T-helper 1 cell treated with Interleukin-12 subunit alpha and Interleukin-12 subunit beta and Interleukin-4 antibody, amounts not matched to agents 30 μg/mL and 1 μg/mL, for 36 hours (primary cell): ENCODE measurements around the gene TTLL3.

Source experiments
- H3K27ac Mint-ChIP-seq: one replicate; pipeline ENCODE4 v1.8.0; 2021; ENCODE audit warnings: mild to moderate bottlenecking, mixed read lengths
- H3K27me3 Mint-ChIP-seq: one replicate; pipeline ENCODE4 v1.8.0; 2021; ENCODE audit warnings: low read depth, mixed read lengths
- H3K36me3 Mint-ChIP-seq: one replicate; pipeline ENCODE4 v1.8.0; 2021; ENCODE audit warnings: low read depth, mixed read lengths
- H3K4me1 Mint-ChIP-seq: one replicate; pipeline ENCODE4 v1.8.0; 2021; ENCODE audit warnings: low read depth, mixed read lengths
- H3K4me3 Mint-ChIP-seq: one replicate; pipeline ENCODE4 v1.8.0; 2021; ENCODE audit warnings: mild to moderate bottlenecking, moderate library complexity, mixed read lengths
- H3K9me3 Mint-ChIP-seq: one replicate; pipeline ENCODE4 v1.8.0; 2021; ENCODE audit warnings: mixed read lengths

Gene TTLL3

GRCh38 chr3:9787714-9788113, 22.3 kb upstream of the TTLL3 start:
- peaks cover 55% of the 10 kb centered on the region for H3K36me3 Mint-ChIP-seq
- H3K27ac Mint-ChIP-seq: peak overlapping the region; percentile 60
- no peaks in the 10 kb centered on the region for H3K27me3 Mint-ChIP-seq
- H3K4me1 Mint-ChIP-seq: peaks cover 29% of the 10 kb centered on the region
- H3K4me3 Mint-ChIP-seq: no peak overlapping the region
- no peaks in the 10 kb centered on the region for H3K9me3 Mint-ChIP-seq

DNA sequence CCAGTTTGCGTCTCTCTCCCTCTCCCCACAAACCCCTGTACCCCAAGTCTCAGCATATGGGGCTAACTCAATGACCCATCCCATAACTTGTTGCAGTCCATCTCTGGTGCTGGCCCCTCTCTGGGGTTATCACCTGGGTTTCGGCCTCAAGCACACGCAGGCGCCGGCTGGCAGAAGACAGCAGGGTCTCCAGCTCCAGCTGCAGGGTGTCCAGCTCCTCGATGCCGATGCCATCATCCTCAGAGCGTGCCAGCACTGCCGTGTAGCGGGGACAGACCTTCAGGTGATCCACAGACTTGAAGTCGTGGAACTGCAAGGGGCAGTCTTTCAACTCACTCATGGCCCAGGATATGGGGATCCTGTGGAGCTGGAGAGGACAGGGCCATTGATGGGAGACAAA, 18.9 kb upstream of the TTLL3 start:
- Mint-ChIP-seq H3K4me3 (peak overlapping the region; percentile 99), H3K9me3 (no peaks in the 10 kb centered on the region), H3K36me3 (peaks cover 56% of the 10 kb centered on the region), H3K27ac (no peak overlapping the region), H3K4me1 (peaks cover 42% of the 10 kb centered on the region), H3K27me3 (no peaks in the 10 kb centered on the region)

- H3K9me3 Mint-ChIP-seq: no peaks in the 10 kb centered on the region
- peaks cover 45% of the 10 kb centered on the region for H3K4me1 Mint-ChIP-seq
- peaks cover 50% of the 10 kb centered on the region for H3K36me3 Mint-ChIP-seq
Measured at GRCh38 chr3:9791790-9792404, 18.2 kb upstream of the TTLL3 start.

GRCh38 chr3:9792405-9793160, 17.5 kb upstream of the TTLL3 start, which contains the start of the genes ARPC4 and TADA3:
Gene ARPC4, plus strand, starts transcription at chr3:9793082. Its CDS starts 40 bp downstream, at chr3:9793122.
Gene TADA3, minus strand, starts transcription at chr3:9792473. Its CDS starts 1,007 bp downstream, at chr3:9791466.
- Mint-ChIP-seq H3K4me3 (peak within 1 kb of the TSS; percentile 99), H3K36me3 (peaks cover 51% of the 10 kb centered on the region), H3K4me1 (peaks cover 47% of the 10 kb centered on the region), H3K27me3 (no peaks in the 10 kb centered on the region), H3K9me3 (no peaks in the 10 kb centered on the region), H3K27ac (peak within 1 kb of the TSS; percentile 99)

More at GRCh38 chr3:9791790-9792404, 18.2 kb upstream of the TTLL3 start:
- peak overlapping the region; percentile 99 for H3K4me3 Mint-ChIP-seq
- H3K27ac Mint-ChIP-seq: peak overlapping the region; percentile 99
- no peaks in the 10 kb centered on the region for H3K27me3 Mint-ChIP-seq

DNA sequence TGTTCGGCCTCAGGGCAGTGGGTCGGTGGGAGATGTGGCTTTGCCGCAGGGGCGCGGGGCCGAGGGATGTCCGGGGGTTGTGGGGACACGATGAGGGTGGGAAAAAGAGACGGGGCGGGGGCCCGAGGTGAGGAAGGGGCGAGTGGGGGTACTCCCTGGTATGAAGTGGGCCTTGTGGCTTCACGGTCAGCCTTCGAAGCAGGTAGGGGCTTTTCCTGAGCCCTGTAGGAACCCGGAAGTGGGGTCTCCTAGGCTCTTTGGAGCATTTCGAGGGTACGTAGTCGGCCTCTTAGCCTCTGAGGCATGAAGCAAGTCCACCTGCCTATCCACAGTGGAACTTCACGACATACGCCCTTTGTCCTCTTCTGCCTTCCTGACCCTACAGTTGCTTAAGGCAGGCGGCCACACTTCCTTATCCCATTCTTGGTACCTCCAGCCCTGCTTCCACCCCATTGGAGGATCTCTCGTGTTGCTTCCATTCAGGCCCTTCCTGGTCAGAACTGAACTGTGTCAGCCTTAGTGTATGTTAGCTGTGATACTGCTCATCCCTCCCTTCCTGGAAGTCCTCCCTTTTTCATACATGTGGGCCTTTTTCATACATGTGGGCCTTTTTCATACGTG, 16.8 kb upstream of the TTLL3 start:
- Mint-ChIP-seq H3K4me1 (peaks cover 45% of the 10 kb centered on the region), H3K36me3 (peaks cover 53% of the 10 kb centered on the region), H3K27me3 (no peaks in the 10 kb centered on the region), H3K4me3 (peak overlapping the region; percentile 99), H3K9me3 (no peaks in the 10 kb centered on the region), H3K27ac (peak overlapping the region; percentile 99)

GRCh38 chr3:9794400-9794799, 15.7 kb upstream of the TTLL3 start:
- Mint-ChIP-seq H3K36me3 (peaks cover 49% of the 10 kb centered on the region), H3K27me3 (no peaks in the 10 kb centered on the region), H3K27ac (peak overlapping the region; percentile 47), H3K4me1 (peaks cover 43% of the 10 kb centered on the region), H3K9me3 (no peaks in the 10 kb centered on the region), H3K4me3 (peak overlapping the region; percentile 99)

GRCh38 chr3:9795207-9795606, 14.9 kb upstream of the TTLL3 start:
- no peaks in the 10 kb centered on the region for H3K27me3 Mint-ChIP-seq
- peak overlapping the region; percentile 43 for H3K27ac Mint-ChIP-seq
- H3K4me1 Mint-ChIP-seq: peaks cover 41% of the 10 kb centered on the region
- H3K9me3 Mint-ChIP-seq: no peaks in the 10 kb centered on the region
- peak overlapping the region; percentile 59 for H3K4me3 Mint-ChIP-seq
- peaks cover 49% of the 10 kb centered on the region for H3K36me3 Mint-ChIP-seq

DNA sequence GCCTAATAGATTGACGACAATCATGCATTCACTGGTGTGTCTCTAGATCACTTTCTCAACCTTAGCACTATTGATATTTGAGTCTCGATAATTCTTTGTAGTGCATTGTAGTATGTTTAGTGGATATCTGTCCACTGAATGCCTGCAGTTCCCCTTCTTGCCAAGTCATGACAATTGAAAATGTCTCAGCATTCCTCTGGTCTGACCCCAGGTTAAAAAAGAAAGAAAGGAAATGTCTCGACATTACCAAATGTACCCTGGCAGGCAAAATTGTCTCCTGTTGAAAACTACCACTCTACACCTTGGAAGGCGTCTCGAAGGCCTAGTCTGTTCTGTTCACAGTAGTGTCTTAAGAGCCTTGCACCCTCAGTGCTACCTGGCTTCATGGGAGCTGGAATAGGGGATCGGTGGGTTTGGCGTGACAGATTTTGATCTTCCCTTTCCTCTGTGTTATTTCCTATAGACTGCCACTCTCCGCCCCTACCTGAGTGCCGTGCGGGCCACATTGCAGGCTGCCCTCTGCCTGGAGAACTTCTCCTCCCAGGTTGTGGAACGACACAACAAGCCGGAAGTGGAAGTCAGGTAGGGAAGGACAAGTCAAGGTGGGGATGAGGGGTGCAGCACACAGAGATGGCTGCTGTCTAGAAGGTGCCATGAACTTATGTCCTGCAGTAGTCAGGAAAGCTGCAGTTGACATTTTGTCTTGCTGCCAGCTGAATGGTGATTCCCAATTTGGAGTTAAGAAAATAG, 12.7 kb upstream of the TTLL3 start:
- no peak overlapping the region for H3K4me3 Mint-ChIP-seq
- H3K36me3 Mint-ChIP-seq: peaks cover 47% of the 10 kb centered on the region
- H3K27ac Mint-ChIP-seq: no peak overlapping the region
- H3K27me3 Mint-ChIP-seq: no peaks in the 10 kb centered on the region
- no peaks in the 10 kb centered on the region for H3K9me3 Mint-ChIP-seq
- H3K4me1 Mint-ChIP-seq: peaks cover 25% of the 10 kb centered on the region

- no peak overlapping the region for H3K4me3 Mint-ChIP-seq
- H3K27ac Mint-ChIP-seq: no peak overlapping the region
- H3K27me3 Mint-ChIP-seq: no peaks in the 10 kb centered on the region
- H3K4me1 Mint-ChIP-seq: peaks cover 19% of the 10 kb centered on the region
- H3K9me3 Mint-ChIP-seq: no peaks in the 10 kb centered on the region
- H3K36me3 Mint-ChIP-seq: peaks cover 55% of the 10 kb centered on the region
Measured at GRCh38 chr3:9800529-9800928, 9.5 kb upstream of the TTLL3 start.

- H3K4me3 Mint-ChIP-seq: no peak overlapping the region
- peak overlapping the region; percentile 38 for H3K27ac Mint-ChIP-seq
- no peaks in the 10 kb centered on the region for H3K27me3 Mint-ChIP-seq
- H3K9me3 Mint-ChIP-seq: no peaks in the 10 kb centered on the region
- peaks cover 49% of the 10 kb centered on the region for H3K36me3 Mint-ChIP-seq
- H3K4me1 Mint-ChIP-seq: peaks cover 16% of the 10 kb centered on the region
Measured at GRCh38 chr3:9803494-9803893, 6.6 kb upstream of the TTLL3 start.

- no peak overlapping the region for H3K4me3 Mint-ChIP-seq
- H3K27ac Mint-ChIP-seq: no peak overlapping the region
- peaks cover 27% of the 10 kb centered on the region for H3K4me1 Mint-ChIP-seq
- H3K9me3 Mint-ChIP-seq: no peaks in the 10 kb centered on the region
- H3K36me3 Mint-ChIP-seq: peaks cover 48% of the 10 kb centered on the region
- no peaks in the 10 kb centered on the region for H3K27me3 Mint-ChIP-seq
Measured at GRCh38 chr3:9804996-9805395, 5.1 kb upstream of the TTLL3 start.

DNA sequence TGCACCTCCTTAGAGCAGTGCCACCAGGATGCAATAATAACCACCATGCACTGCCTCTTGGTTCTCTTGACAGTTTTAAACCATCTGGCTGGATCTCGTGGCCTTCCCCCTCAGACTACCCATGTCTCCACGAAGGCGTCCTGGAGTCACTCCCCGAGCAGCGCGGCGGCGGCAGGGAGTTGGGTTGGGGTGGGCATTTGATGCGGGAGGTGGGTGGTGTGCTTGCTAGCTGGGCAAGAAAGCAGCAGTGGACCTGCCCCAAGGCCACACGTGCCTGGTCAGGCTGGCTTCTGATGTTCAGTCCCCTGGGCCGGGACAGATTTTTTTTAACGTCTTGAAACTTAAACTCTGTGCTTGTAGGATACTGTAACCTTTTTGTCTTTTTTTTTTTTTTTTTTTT, 3.9 kb upstream of the TTLL3 start:
- Mint-ChIP-seq H3K4me1 (peaks cover 34% of the 10 kb centered on the region), H3K9me3 (no peaks in the 10 kb centered on the region), H3K27ac (no peak overlapping the region), H3K4me3 (no peak overlapping the region), H3K27me3 (no peaks in the 10 kb centered on the region), H3K36me3 (peaks cover 47% of the 10 kb centered on the region)

GRCh38 chr3:9806688-9807589, 3.1 kb upstream of the TTLL3 start:
- Mint-ChIP-seq H3K4me3 (no peak overlapping the region), H3K36me3 (peaks cover 50% of the 10 kb centered on the region), H3K9me3 (no peaks in the 10 kb centered on the region), H3K4me1 (peaks cover 41% of the 10 kb centered on the region), H3K27me3 (no peaks in the 10 kb centered on the region), H3K27ac (no peak overlapping the region)
